NK-92 treated with Interleukin-12 subunit alpha and Interleukin-12 subunit beta, amount 100 ng/mL, for 24 hours (cell line): ENCODE data around the gene CENPO.

Experiments used
- DNase-seq: peaks from one replicate; lab custom pipeline; 2025; lab: John Stamatoyannopoulos, UW

Gene CENPO

GRCh38 chr2:24792874-24793760 is at the start of gene CENPO, which contains the start of gene PTRHD1:
Gene CENPO (plus strand): TSS chr2:24793425. CDS start chr2:24793920, 495 bp downstream.
Gene PTRHD1 (minus strand): TSS chr2:24793391. CDS start chr2:24793377, 14 bp downstream.
- DNase-seq, result peak; percentile 92

- no peak for DNase-seq
Measured at GRCh38 chr2:24743924-24744323, 49.3 kb upstream of the CENPO start.

- no peak for DNase-seq
Measured at GRCh38 chr2:24744356-24744755, 48.9 kb upstream of the CENPO start.

- DNase-seq, result no peak
Measured at GRCh38 chr2:24745825-24746224, 47.4 kb upstream of the CENPO start.

GRCh38 chr2:24747299-24747698 is 45.9 kb upstream of the CENPO start:
- DNase-seq, result no peak

- no peak for DNase-seq
Measured at GRCh38 chr2:24749069-24749691, 44.0 kb upstream of the CENPO start.

- no peak for DNase-seq
Measured at GRCh38 chr2:24754985-24755705, 38.1 kb upstream of the CENPO start.

- no peak for DNase-seq
Measured at GRCh38 chr2:24756789-24757188, 36.4 kb upstream of the CENPO start.

GRCh38 chr2:24761866-24762265 is 31.4 kb upstream of the CENPO start:
- DNase-seq, result no peak

GRCh38 chr2:24762518-24762917 is 30.7 kb upstream of the CENPO start:
- DNase-seq, result no peak

- no peak for DNase-seq
Measured at GRCh38 chr2:24763843-24764242, 29.4 kb upstream of the CENPO start.

GRCh38 chr2:24766609-24767008 is 26.6 kb upstream of the CENPO start:
- DNase-seq, result no peak

- no peak for DNase-seq
Measured at GRCh38 chr2:24768013-24768412, 25.2 kb upstream of the CENPO start.

GRCh38 chr2:24768601-24769000 is 24.6 kb upstream of the CENPO start:
- DNase-seq, result no peak

- DNase-seq, result no peak
Measured at GRCh38 chr2:24771061-24771460, 22.2 kb upstream of the CENPO start.

GRCh38 chr2:24771764-24772586 is 21.2 kb upstream of the CENPO start:
- DNase-seq, result no peak

- no peak for DNase-seq
Measured at GRCh38 chr2:24774373-24774772, 18.9 kb upstream of the CENPO start.

GRCh38 chr2:24779116-24779515 is 14.1 kb upstream of the CENPO start:
- DNase-seq, result no peak

GRCh38 chr2:24783641-24784040 is 9.6 kb upstream of the CENPO start:
- DNase-seq, result no peak

GRCh38 chr2:24785671-24786321 is 7.4 kb upstream of the CENPO start:
- no peak for DNase-seq

GRCh38 chr2:24787532-24787931 is 5.7 kb upstream of the CENPO start:
- no peak for DNase-seq
